ENCODE results near the gene MSMP. TPM values are rescaled to one million over a fixed set of nuclear protein-coding genes. Genes with fewer than 3 reads are reported as not detected.

The MSMP gene
- total and polyA plus RNA-seq, 10 of the 15 experiments (the other 5 are each of a cell fraction or from before 2014, with no cell fraction given) = 0.33 to 2.4 (median 0.86) TPM; not detected in 4

- TF ChIP-seq TCF7 (IDR thresholded peaks at IDR 0.05; ENCODE audit: borderline replicate concordance) = no peak
- no peak for TF ChIP-seq ZBTB4 (CRISPR knock-in tag; IDR thresholded peaks at IDR 0.05)
- TF ChIP-seq KLF5 (IDR thresholded peaks at IDR 0.05; ENCODE audit: partially characterized antibody) = no peak
- TF ChIP-seq SIX5 (IDR thresholded peaks at IDR 0.05; ENCODE audit: low read depth, low read length, severe bottlenecking) = no peak
- TF ChIP-seq NBN (IDR thresholded peaks at IDR 0.05) = no peak
- TF ChIP-seq RCOR1 (conservative IDR thresholded peaks at IDR 0.05; ENCODE audit: low read depth, low read length) = no peak
- TF ChIP-seq SIN3A (IDR thresholded peaks at IDR 0.05; ENCODE audit: low read depth, low read length) = peak; percentile 27; the same call in 1 of the 2 replicates
- no peak for TF ChIP-seq E4F1 (IDR thresholded peaks at IDR 0.05; ENCODE audit: borderline replicate concordance, partially characterized antibody)
- no peak for TF ChIP-seq ZNF384 (IDR thresholded peaks at IDR 0.05; ENCODE audit: borderline replicate concordance, low read depth, low read length)
- no peak for TF ChIP-seq MAX (IDR thresholded peaks at IDR 0.05; ENCODE audit: low read depth, low read length)
- TF ChIP-seq CHD1 (IDR thresholded peaks at IDR 0.05; ENCODE audit: low read depth, low read length) = no peak
- TF ChIP-seq BCL11A (IDR thresholded peaks at IDR 0.05; ENCODE audit: low read depth, low read length) = no peak
- peak; percentile 73 for TF ChIP-seq SPI1 (IDR thresholded peaks at IDR 0.05; ENCODE audit: borderline replicate concordance, insufficient read depth, low read depth, low read length)
- no peak for TF ChIP-seq JUNB (IDR thresholded peaks at IDR 0.05)
- no peak for TF ChIP-seq NFIC (IDR thresholded peaks at IDR 0.05; ENCODE audit: low read depth, low read length)
- no peak for TF ChIP-seq BRCA1 (IDR thresholded peaks at IDR 0.05; ENCODE audit: low read depth, low read length)
- TF ChIP-seq CREM (IDR thresholded peaks at IDR 0.05; ENCODE audit: low read depth) = no peak
Observed at GRCh38 chr9:35732800-35733541, 21.1 kb downstream of the MSMP start (continued).

Measured in GM12878 (cell line).